GM18873 (cell line): ENCODE measurements around the gene ZNF219.
A peak's percentile ranks its signal among the peaks of the same experiment; 100 is the strongest.

Source experiments
- ATAC-seq: cut with Tn5 transposase; IDR thresholded peaks from one replicate; pipeline ENCODE4 v1.9.1; 2021; ENCODE audit warnings: mild to moderate bottlenecking, moderate library complexity, moderate number of reproducible peaks; ENCODE audit not compliant: unreplicated experiment, low FRiP score

The ZNF219 gene

DNA sequence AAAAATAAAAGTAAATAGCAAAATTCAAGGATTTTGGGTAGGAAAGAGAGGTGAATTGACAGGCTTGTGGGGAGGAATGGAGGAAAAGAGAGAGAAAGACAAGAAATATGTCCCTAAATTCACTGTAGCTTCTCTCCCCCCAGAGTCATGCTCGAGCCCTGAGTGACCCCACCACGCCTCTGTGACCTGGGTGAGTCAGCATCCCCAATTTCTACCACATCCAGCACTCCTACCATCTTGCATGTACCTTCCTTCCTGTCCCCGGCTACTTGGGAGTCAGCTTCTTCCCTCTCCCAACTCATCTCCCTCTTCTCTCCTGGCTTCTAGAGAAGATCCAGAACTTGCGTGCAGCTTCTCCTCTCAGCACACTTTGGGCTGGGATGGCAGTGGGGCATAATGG, 9.8 kb downstream of the ZNF219 start:
- no peak for ATAC-seq

DNA sequence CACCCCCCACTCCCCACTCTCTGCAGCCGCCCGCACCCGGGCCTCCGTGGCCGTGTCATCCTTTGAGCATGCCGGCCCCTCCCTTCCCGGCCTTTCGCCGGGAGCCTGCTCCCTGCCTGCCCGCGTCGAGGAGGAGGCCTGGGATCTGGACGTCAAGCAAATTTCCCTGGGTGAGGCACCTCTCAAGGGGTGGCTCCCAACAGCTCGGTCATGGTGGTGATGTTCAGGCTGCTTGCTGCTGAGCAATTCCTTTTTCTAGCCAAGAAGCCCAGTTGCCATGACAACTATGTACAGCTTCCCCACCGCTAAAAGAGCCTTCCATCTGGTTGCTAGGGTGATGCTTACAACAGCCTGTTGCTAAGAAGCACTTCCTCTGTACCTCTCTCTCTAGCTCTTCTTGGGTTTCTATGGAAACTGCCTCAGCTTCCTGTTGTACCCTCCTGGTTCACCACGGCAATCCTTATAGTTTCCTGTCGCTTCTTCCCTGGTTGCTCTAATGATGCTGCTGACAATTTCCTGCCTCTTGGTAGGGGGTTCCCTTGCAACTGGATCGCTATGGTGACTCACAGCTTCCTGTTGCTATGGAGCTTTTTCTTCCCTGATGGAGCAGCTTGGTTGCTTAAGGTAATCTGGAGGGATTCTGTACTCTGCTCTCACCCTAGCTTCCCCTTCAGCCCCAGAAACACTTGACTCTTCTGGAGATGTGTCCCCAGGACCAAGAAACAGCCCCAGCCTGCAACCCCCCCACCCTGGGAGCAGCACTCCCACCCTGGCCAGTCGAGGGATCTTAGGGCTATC, 11.0 kb downstream of the ZNF219 start:
- ATAC-seq, result no peak

- ATAC-seq, result no peak
These were observed 11.6 kb downstream of the ZNF219 start for GRCh38 chr14:21086908-21087293.

DNA sequence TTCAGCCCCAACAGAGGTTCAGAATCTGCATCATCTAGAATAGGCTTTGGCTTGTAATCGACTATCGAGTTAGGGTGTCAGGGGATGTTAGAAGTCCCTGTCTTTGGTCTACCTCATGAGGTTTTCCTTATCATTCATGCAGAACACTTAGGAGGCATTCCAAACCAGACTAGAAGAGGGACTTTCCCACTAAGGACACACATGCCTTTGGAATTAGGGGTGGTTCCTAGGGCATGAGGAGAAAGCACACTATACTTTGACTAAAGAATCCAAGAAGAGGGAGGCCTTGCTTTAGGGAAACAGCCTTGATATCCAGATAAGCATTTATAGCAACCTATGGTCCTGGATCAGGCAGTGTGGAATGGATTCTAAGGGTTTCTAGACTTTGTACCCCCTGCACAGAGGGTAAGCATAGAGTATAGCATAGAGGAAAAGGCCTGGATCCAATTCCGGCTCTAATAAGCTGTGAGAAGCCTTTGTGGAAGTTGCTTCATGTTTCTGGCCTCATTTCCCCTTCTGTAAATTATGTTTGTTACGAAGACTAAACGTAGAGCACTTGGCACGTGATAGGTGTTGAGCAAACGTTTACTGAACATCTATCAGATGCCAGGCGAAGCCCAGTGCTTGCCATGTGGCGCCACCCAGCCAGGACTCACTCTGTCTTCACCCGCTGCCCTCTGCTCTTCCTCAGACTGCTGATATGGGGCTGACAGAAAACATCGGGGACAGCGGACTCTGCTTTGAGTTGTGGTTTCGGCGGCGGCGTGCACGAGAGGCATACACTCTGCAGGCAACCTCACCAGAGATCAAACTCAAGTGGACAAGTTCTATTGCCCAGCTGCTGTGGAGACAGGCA, 13.2 kb downstream of the ZNF219 start:
- ATAC-seq, result no peak

DNA sequence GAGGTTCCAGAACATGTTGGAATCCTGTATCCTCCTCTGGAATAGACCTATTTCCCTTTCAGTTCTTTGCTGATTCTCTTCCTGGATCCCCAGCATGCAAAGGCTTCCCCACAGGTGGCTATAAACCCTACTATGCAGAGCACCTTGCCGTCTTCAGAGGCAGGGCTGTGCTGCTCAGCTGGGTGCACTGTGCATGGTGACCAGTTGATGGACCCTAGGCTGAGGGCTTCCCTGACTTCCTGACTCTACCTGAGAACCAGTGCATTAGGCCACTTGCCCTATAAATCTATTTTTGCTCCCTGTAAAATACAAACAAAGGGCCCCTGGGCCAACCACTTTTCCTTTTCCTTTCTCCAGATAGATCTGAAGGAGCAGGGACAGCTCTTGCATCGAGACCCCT, 14.1 kb downstream of the ZNF219 start:
- no peak for ATAC-seq

- ATAC-seq, result no peak
These were observed 14.7 kb downstream of the ZNF219 start for GRCh38 chr14:21083565-21084325.

- ATAC-seq, result no peak
These were observed 16.8 kb downstream of the ZNF219 start for GRCh38 chr14:21081521-21082142.

DNA sequence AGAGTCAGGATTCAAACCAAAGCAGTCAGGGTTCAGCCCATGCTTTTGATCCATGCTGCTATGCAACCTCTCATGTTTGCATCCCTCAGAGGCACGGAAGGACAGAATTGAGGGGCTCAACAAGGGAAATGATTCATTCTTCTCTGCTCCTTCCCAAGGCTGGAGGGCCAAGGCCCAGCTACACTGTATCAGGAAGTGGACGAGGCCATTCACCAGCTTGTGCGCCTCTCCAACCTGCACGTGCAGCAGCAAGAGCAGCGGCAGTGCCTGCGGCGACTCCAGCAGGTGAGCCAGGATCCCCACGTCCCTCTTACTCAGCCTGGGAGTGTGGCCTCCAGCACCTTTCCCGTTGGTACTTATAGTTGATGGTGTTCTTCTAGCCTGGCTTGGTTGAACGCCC, 19.7 kb downstream of the ZNF219 start:
- ATAC-seq, result no peak

- no peak for ATAC-seq
These were observed 20.2 kb downstream of the ZNF219 start for GRCh38 chr14:21078287-21078686.

GRCh38 chr14:21077672-21078071, 20.8 kb downstream of the ZNF219 start:
- no peak for ATAC-seq

DNA sequence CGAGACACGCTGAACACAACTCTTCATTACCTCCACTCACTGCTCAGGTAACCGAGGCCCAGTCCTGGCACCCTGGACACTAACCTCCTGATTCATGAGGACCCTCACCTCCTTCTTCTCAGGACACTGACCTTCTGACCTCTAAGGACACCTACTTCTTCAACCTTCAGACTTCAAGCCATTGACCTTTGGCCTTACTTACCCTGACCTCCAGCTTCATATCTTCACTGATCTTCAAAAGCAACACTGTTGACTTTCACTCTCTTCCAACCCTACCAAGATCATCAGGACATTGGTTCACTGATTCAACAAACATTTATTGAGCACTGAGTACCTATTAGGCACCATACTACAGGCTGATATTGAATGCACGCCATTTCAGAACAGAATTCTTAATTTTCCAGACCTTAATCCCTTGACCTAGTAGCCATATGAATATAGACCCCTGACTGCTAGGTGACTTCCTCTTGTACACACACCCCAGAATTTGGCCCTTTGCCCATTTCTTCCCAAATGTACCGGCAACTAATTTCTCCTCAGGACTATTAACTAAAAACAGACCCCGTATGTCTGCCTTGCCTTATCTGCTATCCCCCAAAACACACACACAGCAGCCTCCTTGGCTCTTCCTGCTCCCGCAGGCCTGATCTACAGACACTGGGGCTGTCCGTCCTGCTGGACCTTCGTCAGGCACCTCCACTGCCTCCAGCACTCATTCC, 22.6 kb downstream of the ZNF219 start:
- no peak for ATAC-seq

- ATAC-seq, result no peak
These were observed 23.8 kb downstream of the ZNF219 start for GRCh38 chr14:21074398-21075272.

DNA sequence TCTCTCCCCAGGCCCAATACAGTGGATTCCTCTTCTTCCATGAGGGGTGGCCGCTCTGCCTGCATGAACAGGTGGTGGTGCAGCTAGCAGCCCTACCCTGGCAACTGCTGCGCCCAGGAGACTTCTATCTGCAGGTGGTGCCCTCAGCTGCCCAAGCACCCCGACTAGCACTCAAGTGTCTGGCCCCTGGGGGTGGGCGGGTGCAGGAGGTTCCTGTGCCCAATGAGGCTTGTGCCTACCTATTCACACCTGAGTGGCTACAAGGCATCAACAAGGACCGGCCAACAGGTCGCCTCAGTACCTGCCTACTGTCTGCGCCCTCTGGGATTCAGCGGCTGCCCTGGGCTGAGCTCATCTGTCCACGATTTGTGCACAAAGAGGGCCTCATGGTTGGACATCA, 24.5 kb downstream of the ZNF219 start:
- no peak for ATAC-seq

DNA sequence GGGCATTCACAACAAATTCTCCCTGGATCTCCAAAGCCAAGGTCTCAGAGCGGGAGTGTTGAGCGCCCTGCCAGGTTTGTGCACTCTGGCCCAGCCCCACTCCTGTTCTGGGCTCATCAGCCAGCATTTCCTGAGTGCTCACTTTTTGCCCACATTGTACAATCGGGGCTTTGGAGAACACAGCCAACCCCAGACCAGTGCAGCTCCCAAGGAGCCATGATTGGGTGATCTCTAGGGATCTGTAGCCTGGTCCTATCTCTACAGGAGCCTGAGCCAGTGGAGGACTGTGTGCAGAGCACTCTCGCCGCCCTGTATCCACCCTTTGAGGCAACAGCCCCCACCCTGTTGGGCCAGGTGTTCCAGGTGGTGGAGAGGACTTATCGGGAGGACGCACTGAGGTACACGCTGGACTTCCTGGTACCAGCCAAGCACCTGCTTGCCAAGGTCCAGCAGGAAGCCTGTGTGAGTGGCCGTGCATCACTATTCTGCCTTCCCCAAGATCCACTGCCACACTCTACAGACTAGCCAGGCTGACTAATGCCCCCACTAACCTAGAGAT, 25.6 kb downstream of the ZNF219 start:
- ATAC-seq, result no peak

- ATAC-seq, result no peak
These were observed 26.4 kb downstream of the ZNF219 start for GRCh38 chr14:21072031-21072473.

DNA sequence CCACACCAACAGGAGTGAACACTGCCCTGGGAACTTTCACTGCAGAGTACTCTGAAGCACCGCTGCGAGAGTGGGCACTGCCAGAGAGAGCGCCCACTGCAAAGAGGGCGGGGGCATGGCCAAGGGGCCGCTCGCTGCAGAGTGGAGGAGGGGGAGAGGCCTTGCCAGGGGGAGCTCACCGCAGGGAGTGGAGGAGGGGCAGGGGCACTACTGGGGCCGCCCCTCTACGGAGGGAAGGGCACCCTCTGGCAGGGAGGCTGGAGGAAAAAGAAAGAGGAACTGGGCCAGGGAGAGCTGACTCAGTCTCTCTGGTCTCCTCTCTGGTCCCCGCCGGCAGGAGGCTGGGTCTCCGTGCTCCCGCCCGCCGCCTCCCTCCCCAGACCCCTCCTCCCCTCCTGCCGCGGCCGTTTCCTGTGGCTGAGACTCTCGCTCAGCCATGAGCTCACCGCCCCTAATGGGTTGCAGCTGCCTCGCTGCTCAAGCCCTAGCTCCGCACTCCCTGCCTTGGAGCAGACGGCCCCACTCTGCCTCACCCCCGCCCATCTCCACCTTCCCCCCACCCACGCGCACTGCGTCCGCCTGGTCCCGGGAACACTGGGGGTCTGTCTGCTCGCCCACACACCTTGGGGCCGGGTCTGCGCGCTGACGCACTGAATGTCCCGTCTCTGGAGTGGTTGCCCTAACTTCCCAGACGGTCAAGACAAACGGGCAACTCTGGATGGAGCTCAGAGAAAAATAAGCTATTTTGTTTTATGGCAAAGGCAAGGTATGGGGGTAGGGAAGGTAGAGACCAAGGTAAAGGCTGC, 27.0 kb downstream of the ZNF219 start:
- ATAC-seq, result peak; percentile 51

- ATAC-seq, result no peak
These were observed 27.7 kb downstream of the ZNF219 start for GRCh38 chr14:21070610-21071224.
